ENCODE measurements around the gene IFI27L2. TPM values are rescaled to one million over a fixed set of nuclear protein-coding genes. Genes with fewer than 3 reads are reported as not detected.

The IFI27L2 gene
- total RNA-seq, 2 donors from 2014 or later, result 42.9 to 85.1 TPM

- no peaks in the 10 kb centered on the region for H3K9me3 ChIP-seq
- H3K27me3 ChIP-seq, result no peaks in the 10 kb centered on the region
- DNase-seq (ENCODE audit: low spot score), result peak; percentile 75
- H3K4me1 ChIP-seq, result peaks cover 0 to 15% of the 10 kb centered on the region in 2 donors
- TF ChIP-seq CTCF (IDR thresholded peaks at IDR 0.05), result peak; percentile 79 to 86
- no peak overlapping the region for H3K27ac ChIP-seq
- H3K36me3 ChIP-seq, result no peaks in the 10 kb centered on the region
- no peak overlapping the region for H3K4me3 ChIP-seq
Observed at GRCh38 chr14:94132285-94132887, 3.0 kb upstream of the IFI27L2 start.

- H3K9me3 ChIP-seq, result no peaks in the 10 kb centered on the region
- peak overlapping the region; percentile 51 to 59 for H3K4me3 ChIP-seq
- peak; percentile 62 for DNase-seq (ENCODE audit: low spot score)
- no peaks in the 10 kb centered on the region for H3K27me3 ChIP-seq
- peaks cover 0 to 15% of the 10 kb centered on the region in 2 donors for H3K4me1 ChIP-seq
- H3K36me3 ChIP-seq, result no peaks in the 10 kb centered on the region
- TF ChIP-seq CTCF (IDR thresholded peaks at IDR 0.05), result no peak
- H3K27ac ChIP-seq, result peak overlapping the region; percentile 78 to 89
Observed at GRCh38 chr14:94129758-94130414, 482 bp upstream of the IFI27L2 start.

- no peak overlapping the region for H3K4me3 ChIP-seq
Observed at GRCh38 chr14:94128216-94128839, 1.1 kb downstream of the IFI27L2 start.

GRCh38 chr14:94127330-94127729, 2.1 kb downstream of the IFI27L2 start:
- DNase-seq (ENCODE audit: low spot score), result peak; percentile 5
- Histone ChIP-seq H3K9me3 (no peaks in the 10 kb centered on the region), H3K27me3 (no peaks in the 10 kb centered on the region), H3K4me3 (no peak overlapping the region), H3K27ac (no peak overlapping the region), H3K36me3 (no peaks in the 10 kb centered on the region), H3K4me1 (peaks cover 0 to 15% of the 10 kb centered on the region in 2 donors)
- no peak for TF ChIP-seq CTCF (IDR thresholded peaks at IDR 0.05)

More at GRCh38 chr14:94128216-94128839, 1.1 kb downstream of the IFI27L2 start:
- DNase-seq (ENCODE audit: low spot score), result peak; percentile 52
- H3K36me3 ChIP-seq, result no peaks in the 10 kb centered on the region
- peaks cover 0 to 15% of the 10 kb centered on the region in 2 donors for H3K4me1 ChIP-seq
- no peaks in the 10 kb centered on the region for H3K27me3 ChIP-seq
- no peak for TF ChIP-seq CTCF (IDR thresholded peaks at IDR 0.05)
- peak overlapping the region; percentile 78 to 89 for H3K27ac ChIP-seq
- H3K9me3 ChIP-seq, result no peaks in the 10 kb centered on the region

GRCh38 chr14:94126800-94127199, 2.6 kb downstream of the IFI27L2 start:
- DNase-seq (ENCODE audit: low spot score), result peak; percentile 5
- TF ChIP-seq CTCF (IDR thresholded peaks at IDR 0.05), result no peak
- peaks cover 0 to 15% of the 10 kb centered on the region in 2 donors for H3K4me1 ChIP-seq
- H3K9me3 ChIP-seq, result no peaks in the 10 kb centered on the region
- no peak overlapping the region for H3K27ac ChIP-seq
- no peaks in the 10 kb centered on the region for H3K27me3 ChIP-seq
- no peak overlapping the region for H3K4me3 ChIP-seq
- H3K36me3 ChIP-seq, result no peaks in the 10 kb centered on the region

Measured in right atrium auricular region (tissue), 2 donors.